Cortex of kidney (tissue), 1 donor: ENCODE results near the gene TMEM175.
"Not testable (repeated sequence)": the region's sequence is repeated elsewhere in the genome, so short reads cannot be mapped to it uniquely, and the experiment has no call there.

Experiments used
- DNase-seq: peaks from one replicate; lab custom pipeline; 2025; lab: John Stamatoyannopoulos, UW

Gene TMEM175

DNA sequence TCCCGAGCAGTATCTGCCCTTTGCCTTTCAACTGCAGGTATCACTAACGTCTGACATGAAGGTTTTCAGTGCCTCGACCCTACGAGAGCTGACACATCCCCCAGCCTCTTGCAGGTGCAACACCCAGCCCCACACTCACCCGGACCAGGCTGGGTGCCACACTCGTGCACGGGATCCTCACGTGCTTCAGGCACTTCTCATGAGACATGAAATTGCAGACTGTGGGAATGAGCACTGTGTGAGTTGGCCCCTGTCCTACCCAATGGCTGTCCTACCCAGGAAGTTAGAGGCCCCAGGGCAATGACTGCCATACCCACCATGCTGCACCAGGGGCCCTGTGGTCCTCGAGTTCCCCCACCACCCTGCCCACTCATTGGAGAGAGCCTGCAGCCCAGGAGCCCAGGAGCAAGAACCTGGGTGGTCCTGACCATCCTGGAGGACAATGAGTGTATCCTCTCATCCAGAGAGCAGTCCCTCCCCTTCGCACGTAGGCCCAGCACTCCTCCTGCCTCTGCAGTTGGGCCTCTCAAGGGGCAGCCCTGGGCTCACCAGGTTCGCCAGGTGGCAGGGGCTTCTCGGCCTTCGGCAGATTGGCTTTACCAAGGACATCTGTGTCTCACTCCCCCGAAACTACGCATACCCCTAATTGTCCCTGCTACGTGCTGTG is 38.7 kb downstream of the TMEM175 start:
- no peak for DNase-seq

DNA sequence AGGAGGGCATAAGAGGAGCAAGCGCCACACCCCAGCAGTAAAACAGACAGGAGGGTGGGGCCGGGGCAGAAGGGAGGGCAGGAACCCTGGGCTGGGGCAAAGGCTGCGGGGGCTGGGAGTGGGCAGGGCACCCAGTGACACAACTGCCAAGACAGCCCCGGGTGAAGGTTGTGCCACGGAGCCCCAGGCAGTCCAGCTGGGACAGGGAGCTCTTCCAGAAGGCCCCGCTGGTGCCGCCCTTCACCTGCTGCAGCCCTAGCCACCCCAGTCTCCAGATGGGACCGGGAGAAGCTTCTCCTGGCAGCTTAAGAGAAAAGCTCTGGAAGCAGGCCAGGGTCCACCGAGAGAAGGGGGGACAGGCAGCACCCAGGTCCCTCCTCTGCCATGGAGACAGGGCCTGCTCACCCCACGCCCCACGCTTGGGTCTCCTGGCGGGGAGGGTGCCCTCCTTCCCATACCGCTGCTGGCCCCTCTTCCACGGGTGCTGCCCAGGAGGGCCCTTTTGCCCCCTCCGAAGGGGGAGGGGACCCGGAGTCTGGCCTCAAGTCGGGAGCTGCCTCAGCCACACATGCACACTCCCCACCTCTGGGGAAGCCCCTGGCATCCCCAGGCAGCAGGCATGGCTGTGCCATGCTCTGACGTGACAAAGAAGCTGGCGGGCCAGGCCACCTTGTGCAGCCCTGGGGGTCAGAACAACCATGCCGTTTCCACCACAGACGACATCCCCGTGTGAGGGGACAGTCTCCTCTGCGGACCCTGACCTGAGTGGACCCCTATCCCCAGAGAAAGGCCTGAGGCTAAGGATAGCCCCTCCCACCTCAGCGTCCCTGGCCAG is 39.6 kb downstream of the TMEM175 start:
- no peak for DNase-seq

DNA sequence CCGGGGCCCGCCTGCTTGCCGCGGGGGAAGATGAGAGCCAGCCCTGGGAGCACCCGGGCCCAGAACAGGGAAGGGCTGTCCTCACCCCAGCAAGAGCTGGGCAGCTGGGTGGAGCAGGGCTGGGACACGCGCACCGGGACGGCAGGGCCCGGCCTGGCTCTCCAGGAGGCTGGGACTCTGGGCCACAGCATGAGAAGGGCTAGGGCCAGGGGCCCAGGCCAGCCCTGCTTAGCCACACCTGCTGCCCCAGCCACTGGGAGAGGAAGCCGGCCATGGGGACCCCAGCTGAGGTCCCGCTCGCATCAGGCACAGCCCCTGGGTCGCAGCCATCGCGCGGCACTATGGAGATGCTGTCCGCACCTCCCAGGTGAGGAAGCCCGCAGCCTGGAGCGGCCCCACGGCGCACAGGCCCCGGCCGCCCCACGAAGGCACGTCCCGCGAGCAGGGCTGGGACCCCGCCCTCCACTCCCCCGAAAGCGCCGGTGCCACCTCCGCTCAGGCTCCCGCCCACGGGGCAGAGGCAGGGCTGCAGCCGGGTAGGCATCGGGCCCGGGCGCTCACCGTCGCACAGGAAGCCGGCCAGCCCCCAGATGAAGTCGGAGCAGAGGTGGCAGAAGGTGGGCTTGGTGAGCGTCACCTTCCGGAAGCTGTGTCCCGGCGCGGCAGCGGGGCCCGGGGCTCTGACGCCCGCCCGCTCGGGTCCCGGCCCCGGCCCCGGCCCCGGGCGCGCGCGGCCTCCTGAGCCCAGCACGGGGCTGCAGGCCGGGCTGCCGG is 40.6 kb downstream of the TMEM175 start:
- no peak for DNase-seq

DNA sequence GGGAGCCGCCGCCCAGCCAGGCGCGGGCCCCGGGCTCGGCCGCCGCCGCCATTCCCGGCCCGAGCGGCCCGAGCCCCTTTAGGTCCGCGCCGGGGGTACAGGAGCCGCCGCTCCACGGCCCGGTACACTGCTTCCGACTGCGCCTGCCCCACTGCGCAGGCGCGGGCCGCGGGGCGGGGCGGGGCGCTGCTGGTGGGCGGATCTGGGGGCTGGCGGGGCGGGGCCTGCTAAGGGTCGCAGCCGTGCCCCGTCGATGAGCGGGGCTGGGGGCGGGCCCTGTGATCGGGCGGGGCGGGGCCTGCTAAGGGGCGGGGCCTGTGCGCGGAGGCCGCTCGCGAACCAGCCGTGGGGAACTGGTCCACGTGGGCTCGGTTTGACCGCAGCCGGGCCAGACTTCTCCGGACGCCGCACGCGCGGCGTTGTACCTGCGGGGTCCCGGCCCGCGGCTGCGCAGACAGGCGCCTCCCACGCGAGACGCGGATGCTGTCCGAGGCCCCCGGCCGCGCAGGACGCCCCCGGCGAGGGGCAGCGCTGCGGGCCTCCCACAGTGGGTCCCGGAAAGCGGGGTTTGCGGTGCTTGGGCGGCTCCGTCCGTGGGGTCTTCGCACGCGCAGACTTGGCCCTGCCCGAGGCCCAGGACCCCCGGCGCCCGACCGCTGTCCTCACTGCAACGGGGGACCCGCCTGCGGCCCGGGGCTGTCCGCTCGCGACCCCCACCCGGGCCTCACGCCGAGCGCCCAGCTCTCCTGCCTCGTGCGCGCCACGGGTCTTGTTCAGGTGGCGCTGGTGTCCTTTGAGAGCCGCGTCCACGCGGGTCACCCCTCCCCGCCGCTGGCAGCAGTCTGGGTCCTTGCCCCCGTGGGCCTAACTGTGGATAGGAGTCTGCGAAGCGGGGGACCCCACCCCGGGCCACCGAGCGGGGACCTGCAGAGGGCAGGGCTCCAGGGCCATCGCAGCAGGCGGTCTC is 41.5 kb downstream of the TMEM175 start, which contains the start of gene DGKQ:
Gene DGKQ (minus strand): TSS at position 139 of the 967 bp plus-strand sequence. CDS start 87 bp downstream, at position 52.
- DNase-seq, result no peak

DNA sequence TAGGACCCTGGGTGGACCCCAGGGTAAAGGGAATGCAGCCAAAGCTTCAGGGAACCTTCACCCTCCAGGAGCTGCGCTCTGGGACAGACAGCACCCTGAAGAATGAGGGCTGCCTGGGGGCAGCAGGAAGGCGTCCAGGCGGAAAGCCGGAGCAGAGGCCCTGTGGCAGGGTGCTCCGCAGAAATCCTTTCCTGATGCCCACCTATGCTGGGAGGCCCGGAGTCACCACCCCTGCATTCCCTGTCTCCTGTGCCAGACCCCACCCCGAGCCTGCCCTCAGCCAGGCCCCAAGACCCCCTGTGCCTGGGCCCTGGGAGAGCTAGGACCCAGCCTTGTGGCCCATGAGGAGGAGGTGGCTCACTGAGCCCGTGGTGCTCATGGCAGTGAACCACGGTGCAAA is 42.4 kb downstream of the TMEM175 start:
- no peak for DNase-seq

DNA sequence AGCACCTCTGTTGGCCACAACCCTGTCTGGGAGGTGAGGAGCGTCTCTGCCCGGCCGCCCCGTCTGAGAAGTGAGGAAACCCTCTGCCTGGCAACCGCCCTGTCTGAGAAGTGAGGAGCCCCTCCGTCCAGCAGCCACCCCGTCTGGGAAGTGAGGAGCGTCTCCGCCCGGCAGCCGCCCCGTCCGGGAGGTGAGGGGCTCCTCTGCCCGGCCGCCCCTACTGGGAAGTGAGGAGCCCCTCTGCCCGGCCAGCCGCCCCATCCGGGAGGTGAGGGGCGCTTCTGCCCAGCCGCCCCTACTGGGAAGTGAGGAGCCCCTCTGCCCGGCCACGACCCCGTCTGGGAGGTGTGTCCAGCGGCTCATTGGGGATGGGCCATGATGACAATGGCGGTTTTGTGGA is 43.8 kb downstream of the TMEM175 start:
- not testable (repeated sequence) for DNase-seq

DNA sequence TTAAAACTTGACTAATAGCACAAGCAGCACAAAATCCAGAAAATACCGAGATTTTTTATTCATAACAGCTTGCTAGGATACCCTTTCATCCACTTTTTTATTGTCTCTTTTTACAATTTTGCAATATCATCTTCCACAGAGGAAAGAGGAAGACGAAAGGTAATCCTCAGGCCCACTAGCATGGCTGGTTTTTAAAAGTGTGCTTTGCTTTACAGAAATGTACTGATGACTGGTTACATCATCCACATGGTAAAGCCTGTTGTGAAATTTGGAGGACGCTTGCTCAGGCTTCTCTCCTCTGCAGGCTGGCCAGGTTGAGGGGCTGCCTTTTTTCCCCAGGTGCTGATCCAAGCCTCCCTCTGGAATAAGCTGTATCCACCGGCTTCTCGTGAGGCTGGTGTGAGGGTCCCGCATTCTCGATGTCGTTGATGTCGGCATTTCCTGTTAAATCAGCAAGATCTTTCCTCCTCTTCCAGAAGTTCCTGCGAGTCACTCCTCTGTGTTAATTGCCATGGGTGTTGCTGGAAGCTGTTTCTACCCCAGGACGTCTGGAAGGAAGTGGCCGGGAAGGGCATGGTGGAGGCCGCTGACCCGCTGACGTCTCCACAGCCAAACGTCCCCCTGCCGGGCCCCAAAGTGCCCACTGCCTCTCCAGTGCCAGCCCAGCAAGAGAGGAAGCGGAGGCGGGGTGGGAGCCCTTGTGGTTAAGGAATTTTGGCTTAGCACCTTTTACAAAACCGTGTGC is 46.9 kb downstream of the TMEM175 start:
- DNase-seq, result no peak

DNA sequence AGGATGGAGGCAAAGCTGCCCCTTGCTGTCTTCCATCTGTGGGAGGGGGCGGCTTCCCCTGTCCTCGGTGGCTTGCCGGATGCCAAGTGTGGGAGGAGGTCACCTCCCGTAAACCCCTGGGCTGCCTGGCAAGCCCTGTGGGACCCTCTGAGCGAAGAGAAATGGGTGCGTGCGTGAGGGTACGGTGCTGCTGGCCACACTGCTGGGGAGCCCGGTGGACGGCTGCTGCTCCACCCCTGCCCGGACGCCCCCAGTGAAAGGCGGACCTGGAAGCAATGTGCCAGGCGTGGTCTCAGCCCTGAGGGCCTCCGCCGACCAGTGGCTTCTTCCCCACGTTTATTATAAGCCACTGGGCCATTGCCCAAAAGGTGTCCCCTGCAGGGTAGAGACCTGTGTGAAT is 50.0 kb downstream of the TMEM175 start:
- DNase-seq, result no peak

DNA sequence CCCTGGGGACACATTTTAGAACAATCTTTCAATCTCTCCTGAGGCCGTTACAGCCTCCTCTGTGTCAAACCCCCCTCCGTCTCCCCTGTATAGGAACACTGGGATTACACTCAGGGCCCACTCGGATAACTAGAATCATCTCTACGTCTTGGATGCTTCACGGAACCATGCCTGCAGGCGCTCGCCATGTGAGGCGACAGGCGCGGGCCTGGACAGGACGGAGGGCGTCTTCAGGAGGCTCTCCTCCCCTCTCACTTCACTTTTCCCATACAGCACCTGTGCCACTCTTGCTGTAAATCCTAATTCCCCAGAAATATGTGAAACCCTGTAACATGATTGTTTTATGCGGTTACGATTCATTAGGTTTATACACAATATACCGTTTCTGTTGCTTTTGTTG is 50.6 kb downstream of the TMEM175 start:
- DNase-seq, result no peak

DNA sequence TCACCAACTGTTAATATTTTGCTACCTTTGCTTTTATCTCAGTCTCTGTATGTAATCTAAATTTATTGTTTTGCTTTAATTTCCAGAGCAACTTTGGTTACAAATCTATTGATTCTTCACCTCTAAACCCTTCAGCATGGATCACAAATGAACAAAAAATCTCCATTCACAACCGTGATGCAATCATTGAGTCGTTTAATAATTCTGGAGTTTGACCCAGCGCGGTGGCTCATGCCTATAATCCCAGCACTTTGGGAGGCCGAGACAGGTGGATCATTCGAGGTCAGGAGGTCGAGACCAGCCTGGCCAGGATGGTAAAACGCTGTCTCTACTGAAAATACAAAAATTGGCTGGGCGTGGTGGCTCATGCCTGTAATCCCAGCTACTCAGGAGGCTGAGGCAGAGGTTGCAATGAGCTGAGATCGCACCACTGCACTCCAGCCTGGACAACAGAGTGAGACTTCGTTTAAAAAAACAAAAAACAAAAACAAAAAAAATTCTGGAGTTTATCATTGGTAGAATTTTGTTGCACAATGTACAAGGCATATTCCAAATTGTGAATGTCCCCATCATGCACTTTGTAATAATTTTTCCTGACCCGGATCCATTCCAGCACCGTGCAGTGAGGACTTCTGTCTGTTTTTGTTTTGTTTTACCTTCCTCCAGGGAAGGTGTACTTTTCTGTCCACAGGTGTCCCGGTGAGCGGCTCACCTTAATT is 52.2 kb downstream of the TMEM175 start:
- no peak for DNase-seq

DNA sequence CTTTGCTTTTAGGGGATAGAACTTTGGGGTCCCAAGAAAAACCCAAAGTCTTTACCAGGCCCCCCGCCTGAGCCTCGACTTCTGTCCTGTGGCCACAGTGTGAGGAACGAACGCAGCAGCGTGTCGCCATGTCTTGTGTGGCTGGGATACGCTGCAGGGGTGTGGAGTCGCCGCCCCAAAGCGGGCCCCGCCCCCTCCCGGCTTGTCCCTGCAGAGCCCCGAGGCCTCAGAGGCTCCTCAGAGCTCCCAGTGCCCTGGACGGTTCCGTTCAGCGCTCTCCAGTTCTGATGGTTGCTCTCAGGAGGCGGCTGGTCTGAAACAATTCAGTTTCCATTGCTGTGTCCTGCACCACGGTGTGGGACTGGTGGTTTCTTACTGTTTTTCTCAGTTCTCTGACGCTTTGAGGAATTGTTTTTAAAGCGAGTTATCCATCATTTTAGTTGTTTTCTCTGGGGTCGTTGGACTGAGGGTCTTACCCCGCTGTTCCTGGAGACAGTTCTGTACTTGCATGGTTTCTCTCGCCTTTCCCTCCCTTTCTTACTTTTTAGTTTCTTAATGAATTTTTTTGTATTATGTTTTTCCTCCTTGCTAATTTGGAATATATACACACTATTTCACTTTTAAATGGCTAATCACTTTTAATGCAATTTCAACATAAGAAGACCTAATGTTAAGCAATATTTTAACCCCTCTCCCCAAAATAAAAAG is 53.0 kb downstream of the TMEM175 start:
- no peak for DNase-seq

DNA sequence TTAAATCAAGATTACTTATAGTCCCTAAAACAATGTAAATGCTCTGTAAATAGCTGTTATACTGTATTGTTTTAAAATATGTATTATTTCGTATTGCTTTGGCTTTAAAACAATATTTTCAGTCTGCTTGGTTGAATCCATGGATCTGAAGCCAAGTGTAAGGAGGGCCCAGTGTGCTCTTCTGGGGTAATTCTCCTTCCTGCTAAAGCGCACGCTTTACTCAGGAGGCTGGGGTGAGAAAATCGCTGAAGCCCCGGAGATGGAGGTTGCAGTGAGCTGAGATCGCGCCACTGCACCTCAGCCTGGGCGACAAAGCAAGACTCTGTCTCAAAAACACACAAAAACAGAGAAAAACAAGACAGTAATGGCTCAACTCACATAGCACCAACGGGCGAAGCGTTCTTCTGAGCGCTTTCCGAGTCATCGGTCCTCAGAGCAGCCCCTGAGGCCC is 54.2 kb downstream of the TMEM175 start:
- no peak for DNase-seq

DNA sequence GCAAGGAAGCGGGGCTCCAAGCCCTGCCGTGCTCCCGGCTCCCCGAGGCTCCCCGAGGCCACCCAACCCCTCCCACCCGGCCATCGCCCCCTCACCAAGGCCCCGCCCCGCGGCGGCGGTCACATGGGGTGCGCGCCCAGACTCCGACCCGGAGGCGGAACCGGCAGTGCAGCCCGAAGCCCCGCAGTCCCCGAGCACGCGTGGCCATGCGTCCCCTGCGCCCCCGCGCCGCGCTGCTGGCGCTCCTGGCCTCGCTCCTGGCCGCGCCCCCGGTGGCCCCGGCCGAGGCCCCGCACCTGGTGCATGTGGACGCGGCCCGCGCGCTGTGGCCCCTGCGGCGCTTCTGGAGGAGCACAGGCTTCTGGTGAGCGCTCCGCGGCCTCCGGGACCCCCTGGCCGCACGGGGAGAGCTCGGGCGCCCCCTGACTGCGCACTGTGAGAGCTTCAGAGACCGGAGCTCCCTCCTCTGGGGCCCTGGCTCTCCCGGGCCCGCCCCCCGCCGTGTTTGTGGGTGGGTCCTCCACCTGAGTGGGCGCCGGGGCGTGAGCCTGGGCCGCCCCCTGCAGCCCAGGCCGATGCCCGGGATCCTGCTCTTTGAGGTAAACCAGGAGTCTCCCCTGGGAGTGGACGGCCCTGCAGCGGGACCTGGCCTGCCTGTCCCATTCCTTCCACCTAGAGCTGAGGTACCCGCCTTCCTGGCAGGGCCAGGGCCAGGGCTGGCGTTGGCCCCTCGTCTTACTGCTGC is 54.8 kb downstream of the TMEM175 start, which contains the start of gene IDUA:
Gene IDUA (plus strand): TSS at position 166 of the 745 bp plus-strand sequence. CDS start 41 bp downstream, at position 207.
- DNase-seq, result no peak

DNA sequence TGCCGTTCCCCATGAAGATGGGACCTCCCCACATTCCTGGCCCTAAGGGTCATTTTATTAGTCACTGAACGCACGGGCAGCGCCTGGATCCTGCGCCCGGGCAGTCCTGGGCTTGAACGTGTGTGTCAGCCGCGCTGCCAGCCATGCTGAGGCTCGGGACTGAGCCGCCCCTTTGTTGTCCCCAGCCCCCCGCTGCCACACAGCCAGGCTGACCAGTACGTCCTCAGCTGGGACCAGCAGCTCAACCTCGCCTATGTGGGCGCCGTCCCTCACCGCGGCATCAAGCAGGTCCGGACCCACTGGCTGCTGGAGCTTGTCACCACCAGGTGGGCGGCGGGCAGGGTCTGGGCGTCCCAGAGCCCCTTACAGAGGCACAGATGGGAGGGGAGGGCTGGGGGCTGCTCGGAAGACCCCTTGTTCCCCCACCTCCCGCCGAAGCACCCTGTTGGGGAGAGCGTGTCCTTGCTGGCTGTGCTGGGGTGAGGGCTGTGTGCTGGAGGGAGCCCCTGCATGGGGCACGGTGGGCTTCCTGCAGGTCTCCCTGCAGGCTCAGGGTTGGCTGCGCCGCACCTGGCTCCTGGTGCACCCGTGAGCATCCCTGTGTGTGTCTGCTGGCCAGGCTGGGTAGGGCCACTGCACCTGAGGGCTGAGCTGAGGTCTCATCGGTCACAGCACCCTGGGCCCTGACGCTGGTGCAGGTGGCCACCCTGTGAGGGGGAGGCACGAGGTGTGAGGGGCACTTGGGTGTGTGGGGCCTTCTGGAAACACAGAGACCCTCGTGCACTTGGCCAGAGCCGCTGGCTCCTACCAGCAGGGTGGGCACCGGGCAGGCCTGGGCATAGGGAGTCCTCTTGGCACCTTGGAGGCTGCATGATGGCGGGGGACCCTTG is 55.6 kb downstream of the TMEM175 start:
- DNase-seq, result no peak

DNA sequence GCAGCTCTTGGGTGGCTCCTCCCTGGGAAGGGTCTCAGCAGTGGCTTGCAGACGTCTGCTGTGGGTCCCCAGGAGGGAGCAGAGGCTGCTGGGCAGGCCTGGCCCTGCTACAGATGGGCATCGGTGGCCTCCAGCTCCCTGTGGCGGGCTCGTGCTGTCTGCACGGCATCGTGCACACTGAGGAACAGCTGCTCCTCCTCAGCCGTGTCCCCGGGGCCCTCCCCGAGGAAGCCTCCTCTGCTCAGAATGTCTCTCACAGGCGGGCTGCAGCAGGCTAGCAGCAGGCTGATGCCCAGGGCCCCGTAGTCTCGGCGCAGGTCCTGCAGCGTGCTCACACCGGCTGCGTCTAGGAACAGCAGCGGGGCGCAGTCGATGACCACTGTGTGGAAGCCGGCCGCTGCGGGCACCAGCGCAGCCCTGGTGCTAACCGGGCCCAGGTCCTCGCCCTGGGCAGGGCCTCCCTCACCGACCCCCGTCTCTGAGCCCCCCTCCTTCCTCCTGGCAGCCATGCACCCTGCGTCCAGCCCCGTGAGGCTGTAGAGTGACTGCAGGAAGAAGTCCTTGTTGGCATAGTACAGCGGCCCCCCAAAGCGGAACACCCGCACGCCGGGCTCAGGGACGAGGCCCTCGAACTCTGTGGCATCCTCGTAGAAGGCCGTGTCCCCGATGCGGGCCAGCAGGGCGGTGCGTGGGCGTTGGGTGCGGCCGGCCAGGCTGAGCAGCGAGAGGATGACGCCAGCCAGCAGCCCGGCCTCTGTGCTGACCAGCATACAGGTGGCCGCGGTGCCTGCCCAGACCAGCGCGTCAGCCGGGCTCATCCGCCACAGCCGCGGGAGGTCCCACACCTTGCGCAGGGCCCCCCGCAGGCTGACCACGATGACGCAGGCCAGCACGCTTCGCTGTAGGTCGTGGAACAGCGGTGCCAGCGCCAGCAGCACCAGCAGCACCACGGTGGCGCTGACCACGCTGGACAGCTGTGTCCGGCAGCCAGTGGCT is 56.8 kb downstream of the TMEM175 start:
- no peak for DNase-seq
